GM19240 (cell line): ENCODE measurements around the gene SNAP29.
"Not testable (repeated sequence)": the region's sequence is repeated elsewhere in the genome, so short reads cannot be mapped to it uniquely, and the experiment has no call there.

Source experiments
- DNase-seq: peaks from one replicate; pipeline ENCODE4 v3.0.0; 2011; ENCODE audit warnings: low spot score; ENCODE audit not compliant: insufficient read length

Gene SNAP29

DNA sequence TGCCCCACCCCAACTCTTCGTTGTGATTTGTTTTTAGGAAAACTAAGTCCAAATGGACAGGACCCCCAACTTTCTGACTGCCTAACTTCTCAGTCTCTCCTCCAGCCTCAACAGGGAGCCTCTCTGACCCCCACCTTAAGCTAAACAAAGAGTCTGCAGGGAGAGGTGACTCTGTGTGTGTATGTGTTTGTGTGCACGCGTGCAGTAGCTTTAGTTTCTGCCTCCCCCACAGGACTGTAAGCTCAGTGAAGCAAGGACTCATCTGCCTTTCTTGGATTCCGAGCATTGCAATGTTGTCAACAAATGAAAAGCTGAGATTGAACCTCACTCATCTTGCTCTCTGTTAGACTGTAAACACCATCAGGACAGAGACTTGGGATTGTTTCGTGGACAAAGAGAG, 7.9 kb downstream of the SNAP29 start:
- no peak for DNase-seq

DNA sequence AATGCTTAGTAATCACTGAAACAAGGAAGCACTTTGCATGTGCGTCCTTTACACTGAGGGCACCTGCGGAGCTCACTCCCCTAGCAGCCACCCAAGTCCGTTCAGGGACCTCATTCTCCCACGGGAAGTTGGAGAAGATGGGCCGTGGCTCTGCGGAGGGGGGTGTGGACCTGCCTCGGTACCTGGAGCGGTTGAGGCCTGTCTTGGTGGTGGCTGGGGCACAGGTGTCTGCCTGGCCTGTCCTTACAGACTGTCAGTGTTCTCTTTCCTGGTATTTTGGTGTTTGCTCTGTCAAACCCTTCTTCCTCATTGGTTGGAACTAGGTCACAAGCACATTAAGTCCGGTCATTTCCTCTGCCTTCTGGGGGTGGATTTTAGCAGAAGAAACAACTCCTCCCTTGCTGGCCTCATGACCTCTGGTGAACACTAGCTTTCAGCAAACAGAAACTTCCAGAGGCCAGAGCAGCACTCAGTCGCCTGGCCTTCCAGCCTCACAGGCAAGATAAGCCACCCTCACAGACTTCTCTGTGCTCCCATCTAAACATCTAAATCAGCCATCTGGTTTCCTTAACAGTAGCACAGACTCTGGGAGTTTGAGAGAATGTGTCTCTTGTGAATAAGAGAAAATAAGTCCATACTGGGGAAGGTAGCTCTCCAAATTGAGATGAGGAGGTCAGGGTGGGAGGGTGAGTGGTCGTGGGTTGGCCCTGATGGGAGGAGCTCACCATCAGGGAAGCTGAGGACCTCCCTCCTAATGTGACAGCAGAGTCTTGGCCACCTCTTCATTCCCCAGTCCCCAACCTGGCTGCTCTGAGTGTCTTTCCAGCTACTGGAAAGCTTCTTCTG, 8.6 kb downstream of the SNAP29 start:
- no peak for DNase-seq

DNA sequence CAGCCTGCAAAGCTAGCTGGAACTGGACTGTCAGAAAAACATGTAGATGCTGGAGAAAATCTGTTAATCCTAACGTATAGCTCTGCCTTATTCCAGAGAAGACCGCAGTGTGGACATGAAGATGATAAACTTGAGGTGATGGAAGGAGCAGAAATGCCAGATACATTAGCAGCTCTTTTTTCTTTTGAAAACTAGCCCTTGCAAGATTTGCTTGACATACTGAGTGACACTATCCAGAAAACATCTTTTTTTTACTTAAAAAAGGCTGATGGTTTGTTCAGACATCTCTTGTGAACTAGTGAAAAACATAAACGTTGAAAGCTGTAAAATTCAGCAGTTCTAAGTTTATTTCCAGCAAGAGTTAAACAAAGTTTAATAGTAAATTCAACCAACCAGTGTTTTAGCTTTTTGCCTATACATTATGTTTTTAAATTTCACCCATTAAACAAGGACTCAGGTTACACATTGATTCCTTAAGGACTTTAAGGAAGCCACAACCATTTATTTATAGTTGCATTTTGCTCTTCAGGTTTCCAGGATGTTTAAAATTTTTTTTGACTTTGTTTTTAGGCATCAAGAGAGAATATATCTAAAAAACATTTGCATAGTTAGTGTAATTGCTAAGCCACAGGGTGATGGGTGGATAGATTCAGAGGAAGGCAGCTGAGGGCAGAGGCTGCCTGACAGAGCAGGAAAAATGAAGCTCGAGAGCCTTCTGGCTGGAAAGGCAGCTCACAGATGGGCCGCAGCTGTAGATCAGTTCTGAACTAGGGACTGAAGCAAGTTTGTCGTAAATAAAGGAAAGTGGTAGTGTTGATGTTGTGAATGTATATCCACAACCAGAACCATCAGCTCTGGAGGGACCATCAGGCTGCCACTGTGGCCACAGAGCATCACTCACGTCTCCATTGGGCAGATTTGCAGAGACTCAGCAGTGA, 9.5 kb downstream of the SNAP29 start:
- DNase-seq = no peak

DNA sequence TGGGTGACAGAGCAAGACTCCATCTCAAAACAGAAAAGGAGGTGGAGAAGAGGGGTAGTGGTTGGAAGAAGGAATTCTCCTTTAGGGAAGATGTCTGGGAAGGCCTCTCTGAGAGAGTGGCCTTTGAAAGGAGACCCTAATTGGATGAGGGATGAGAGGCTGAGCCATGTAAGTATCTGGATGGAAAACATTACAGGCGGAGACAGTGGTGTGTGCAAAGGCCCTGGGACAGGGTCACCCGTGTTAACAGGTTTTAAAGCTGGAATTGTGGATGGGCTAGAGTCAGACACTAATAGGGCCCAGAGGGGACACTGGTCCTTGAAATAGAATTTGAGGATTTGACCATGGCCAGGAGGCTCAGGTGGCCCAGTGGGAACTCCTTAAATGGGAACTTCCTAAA, 10.4 kb downstream of the SNAP29 start:
- no peak for DNase-seq

DNA sequence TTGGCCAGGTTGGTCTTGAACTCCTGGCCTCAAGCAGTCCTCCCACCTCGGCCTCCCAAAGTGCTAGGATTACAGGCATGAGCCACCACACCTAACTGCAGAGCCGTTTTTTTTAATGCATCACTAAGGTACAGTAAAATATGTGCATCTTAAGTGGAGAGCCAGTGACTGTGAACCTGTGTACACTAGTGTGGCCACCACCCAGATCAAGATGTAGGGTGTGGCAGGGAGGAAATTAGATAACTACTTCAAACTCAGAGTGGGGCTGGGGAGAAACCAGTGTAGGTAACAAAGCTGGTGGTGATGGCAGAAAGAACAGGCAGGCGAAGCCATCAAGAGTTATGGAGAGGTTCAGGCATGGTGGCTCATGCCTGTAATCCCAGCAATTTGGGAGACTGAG, 14.4 kb downstream of the SNAP29 start:
- no peak for DNase-seq

DNA sequence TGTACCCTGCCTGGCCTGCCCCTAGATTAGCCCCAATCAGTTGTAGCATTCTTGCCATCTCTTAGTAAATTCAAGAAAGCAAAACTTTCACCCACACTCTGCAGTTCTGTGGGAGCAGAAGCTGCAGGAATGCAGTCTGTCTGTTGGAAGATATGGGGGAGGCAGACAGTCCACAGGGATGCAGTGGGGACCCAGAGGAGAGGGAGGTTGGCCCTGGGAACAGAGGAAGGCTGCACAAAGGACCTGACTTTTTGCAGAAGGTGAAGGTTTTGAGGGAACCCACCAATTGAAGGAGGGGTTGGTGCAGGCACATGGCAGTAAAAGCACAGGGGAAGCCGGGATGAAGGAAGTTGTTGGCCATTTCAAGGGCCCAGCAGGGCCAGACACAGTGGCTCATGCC, 16.5 kb downstream of the SNAP29 start:
- DNase-seq = no peak

DNA sequence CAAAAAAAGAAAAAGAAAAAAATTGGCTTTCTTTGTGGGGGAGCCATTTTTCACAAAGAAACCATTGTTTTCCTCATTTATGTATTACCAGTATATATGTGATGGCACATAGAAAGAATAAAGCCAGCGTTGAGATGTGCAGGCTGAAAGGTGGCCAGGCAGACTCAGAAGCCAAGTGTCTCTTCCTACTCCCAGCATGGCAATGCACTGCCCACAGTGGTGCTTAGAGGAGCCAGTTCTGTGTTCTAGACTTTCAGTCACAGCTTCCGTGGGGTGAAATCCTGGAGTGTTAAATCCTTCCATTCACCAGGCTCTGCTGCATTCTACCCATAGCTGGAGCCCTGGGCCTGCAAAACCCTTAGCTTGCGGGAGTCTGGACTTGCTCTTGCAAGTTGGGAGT, 18.9 kb downstream of the SNAP29 start:
- DNase-seq = no peak

DNA sequence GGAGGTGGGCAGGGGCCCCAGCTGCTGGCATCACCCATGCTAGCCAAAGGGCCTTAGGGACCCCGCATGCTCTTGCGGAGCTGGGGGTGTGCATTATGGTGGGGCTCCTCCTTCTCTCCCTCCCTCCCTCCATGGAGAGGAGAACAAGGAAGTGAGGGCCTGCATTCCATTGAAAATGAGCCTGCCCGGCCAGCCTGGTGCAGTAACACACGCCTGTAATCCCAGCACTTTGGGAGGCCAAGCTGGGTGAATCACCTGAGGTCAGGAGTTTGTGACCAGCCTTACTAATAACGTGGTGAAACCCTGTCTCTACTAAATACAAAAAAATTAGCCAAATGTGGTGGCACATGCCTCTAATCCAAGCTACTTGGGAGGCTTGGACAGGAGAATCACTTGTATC, 22.4 kb downstream of the SNAP29 start:
- DNase-seq = no peak

DNA sequence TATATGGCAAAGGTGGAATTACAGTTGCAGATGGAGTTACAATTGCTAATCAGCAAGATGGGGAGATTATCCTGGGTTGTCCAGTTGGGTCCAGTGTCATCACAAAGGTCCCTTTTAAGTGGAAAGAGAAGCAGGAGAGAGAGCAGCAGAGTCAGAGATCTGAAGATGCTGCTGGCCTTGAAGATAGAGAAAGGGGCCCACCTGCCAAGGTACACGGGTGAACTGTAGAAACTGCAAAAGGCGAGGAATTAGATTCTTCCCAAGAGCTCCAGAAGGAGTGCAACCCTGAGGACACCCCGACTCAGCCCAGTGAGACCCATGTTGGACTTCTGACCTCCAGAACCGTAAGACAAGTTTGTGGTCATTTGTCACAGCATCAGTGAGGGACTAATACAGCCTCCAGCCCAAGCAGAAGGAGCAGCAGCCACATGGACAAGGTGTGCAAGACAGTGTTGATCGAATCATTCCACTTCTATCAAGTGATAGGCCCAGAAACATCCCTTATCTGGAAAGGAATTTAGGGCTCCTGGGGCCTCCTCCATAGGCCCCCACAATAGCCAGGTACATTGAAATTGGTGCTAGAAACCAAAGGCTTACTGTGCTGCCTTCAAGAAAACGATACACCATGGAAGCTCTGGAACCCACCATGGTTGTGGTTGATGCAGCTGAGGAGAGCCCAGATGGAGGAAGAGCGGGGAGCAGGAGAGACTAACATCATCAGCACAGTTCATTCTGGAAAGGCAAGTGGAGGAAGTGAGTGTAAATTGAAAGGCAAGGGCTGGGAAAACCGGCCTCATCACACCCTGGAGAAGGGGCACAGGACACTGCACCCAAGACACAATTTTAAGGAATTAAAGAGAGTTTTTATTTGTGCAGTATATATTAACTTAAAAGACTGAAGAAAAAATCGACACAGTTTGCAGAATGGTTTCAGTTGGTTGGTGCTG, 23.3 kb downstream of the SNAP29 start:
- no peak for DNase-seq

DNA sequence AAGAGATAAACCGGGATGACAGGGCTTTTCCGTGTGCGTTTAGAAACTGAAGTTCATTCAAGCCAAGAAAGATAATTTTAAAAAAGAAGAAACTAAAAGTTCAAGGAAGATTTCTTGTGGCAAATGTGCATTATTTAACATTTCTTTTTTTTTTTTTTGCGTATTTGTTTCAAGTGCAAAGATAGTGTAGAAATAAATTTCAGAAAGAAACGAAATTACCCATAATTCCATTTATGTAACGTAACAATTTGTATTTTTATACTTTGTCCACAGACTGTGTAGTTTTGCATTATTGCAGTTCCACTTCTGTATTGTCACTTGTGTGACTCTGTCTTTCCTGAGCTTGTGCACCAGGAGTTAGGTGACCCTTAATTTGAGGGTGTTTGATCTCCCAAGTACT, 24.0 kb downstream of the SNAP29 start:
- DNase-seq = no peak

DNA sequence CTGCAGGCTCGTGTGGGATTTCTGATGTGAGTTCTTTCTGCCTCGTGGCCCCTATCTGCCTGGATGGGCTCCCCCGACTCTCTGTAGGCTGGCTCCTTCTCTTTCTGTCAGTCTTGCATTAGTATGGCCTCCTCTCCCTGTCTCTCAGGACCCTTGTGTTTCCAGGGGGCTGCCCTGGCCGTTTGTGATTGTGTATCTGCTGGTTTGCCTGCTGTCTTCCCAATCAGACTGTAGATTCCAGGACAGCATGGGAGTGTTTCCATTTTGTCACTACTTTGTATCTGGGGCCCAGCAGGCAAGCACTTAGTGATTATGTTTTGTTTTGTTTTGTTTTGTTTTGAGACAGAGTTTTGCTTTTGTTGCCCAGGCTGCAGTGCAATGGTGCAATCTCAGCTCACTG, 25.6 kb downstream of the SNAP29 start:
- DNase-seq = no peak

DNA sequence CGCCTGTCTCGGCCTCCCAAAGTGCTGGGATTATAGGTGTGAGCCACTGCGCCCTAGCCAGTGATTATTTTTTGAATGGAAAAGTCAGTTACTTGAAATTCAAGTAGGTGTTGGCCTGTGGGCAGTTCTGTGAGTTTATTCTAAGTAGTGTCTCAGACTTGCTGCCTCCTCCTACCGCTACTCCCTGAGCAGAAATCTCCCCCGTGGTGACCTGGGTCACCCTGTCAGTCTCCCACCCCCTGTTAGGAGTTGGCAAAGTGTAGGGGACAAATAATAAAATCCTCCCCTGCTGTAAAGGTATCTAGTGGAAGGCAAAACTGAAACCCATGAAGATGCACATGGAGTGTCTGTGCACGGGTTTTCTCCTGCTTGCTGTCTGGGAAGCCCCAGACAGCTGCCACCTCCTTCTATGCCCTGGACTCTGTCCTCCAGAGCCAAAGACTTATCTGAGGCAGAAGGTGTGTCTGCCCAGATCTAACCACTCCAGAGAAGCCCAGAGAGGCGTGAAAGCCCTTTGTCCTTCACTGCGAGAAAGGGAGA, 26.3 kb downstream of the SNAP29 start:
- no peak for DNase-seq

DNA sequence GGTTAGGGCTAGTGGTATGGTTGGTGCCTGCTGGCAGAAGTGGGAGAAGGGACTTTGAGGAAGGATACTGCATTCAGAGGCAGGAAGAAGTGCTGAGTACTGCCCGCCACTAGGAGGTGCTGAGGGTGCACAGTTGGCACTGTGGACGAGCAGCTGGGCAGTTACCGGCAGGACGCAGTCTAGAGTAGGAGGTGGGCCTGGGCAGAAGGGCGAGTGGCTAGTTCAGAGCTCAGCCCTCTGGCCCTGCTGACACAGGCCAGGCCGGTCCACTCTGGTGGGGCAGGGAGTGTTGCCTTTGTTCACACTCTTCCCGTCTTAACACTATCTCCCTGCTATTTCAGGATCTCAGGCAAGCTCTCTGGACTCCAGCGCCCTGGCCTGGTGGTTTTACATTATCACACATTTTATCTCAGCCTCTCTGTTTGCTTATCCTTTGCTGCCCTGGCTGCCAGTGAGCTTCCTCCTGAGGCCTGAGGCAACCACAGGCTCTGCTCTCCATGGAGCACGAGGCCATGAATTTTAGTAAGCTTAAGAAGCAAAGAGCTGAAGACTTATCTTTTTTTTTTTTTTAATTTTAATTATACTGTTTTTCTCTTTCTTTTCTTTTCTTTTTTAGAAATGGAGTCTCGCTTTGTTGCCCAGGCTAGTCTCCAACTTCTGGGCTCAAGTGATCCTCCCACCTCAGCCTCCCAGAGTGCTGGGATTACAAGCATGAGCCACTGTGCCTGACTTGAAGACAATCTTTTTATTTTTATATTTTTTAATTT, 26.9 kb downstream of the SNAP29 start:
- peak; percentile 53 for DNase-seq

DNA sequence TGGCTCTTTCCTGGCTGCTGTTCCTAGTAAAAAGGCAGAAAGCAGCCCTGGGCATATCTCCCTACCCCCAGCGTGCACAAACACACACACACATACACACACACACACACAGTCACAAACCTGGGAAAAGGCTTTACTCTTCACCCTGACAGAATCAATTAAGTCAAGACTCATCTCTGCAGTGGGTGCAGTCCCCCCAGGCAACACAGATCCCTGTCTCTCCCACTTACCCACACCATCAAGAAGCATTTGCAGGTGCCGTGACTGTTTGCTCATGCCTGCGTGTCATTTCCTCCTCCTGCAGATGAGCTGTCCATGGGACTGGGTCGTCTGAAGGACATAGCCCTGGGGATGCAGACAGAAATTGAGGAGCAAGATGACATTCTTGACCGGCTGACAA, 28.6 kb downstream of the SNAP29 start:
- no peak for DNase-seq

DNA sequence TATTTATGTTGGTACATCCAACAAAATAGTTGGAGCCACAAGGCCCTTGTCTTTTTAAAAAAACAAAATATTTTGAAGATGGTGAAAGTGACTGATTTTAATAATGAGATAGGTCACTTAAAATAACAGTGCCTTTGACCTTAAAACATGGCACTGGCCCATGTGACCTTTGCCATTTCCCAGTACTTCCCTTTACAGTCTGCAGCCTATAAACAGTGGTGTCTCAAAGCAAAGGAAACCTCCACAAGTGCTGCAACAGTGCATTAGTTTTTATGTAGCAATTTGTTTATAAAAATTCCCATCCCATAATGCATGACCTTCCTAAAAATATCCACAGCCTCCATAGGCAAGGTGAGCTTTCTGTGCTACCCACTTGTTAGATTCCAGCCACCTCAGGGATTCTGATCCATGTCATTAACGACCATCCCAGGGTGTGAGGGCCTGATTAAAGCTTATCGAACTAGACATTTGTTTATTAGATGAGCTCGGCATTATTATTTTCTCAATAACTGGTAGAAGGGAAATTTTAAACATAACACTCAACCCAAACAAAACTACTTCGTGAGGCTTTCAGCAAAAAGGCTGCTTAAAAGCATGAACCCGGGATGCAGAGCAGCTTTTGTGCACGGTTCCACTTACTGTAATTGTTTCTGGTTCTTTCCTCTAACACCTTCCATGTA, 30.4 kb downstream of the SNAP29 start:
- DNase-seq = no peak

DNA sequence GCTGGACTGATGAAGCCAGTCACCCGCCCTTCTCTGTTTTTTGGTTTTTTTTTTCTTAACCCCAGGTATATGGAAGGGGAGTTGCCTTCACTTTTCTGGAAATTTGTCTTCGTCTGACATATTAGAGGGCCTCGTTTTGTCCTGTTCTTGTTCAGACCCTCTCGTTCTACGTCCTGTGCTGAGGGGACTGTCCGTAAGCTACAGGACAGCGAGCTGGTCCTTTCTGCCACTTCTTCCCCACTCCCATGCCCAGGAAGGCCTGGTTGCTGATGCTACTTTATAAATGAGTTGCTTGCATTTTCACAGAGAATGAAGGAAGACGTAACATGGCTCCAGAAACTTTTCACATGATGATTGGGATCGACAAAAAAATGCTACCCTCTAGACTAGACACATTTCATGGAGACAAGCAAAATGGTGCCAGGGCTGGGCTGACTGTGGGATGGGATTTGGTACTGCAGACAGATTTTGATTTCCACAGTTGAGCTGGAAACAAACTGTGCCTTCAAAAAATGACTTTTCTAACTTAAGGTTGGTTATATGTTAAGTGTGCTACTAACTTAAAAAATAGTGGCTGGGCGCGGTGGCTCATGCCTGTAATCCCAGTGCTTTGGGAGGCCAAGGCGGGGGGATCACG, 31.2 kb downstream of the SNAP29 start:
- DNase-seq = no peak

DNA sequence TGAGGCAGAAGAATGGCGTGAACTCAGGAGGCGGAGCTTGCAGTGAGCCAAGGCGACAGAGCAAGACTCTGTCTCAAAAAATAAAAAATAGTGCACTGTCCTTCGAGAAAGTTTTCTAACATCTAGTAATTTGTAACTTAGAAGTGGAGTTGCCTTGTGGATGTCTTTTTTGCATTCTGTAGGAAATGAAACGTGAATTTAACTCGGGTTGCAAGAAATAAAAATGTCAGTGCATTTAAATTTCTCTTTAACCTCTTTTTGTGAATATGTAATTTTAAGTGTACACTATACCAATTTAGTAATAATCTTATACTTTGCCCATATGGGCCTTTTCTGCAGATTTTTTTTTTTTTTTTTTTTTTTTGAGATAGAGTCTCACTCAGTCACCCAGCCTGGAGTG, 32.2 kb downstream of the SNAP29 start:
- no peak for DNase-seq

DNA sequence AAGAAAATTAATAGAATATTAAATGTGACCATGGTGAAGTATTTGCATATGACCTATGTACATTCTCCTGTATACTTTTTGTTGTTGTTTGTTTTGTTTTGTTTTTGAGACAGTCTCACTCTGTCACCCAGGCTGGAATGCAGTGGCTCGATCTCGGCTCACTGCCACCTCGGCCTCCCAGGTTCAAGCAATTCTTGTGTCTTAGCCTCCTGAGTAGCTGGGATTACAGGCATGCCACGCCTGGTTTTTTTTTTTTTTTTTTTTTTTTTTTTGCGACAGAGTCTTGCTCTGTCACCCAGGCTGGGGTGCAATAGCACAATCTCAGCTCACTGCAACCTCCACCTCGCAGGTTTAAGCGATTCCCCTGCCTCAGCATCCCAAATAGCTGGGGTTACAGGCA, 38.9 kb downstream of the SNAP29 start:
- DNase-seq = not testable (repeated sequence)

DNA sequence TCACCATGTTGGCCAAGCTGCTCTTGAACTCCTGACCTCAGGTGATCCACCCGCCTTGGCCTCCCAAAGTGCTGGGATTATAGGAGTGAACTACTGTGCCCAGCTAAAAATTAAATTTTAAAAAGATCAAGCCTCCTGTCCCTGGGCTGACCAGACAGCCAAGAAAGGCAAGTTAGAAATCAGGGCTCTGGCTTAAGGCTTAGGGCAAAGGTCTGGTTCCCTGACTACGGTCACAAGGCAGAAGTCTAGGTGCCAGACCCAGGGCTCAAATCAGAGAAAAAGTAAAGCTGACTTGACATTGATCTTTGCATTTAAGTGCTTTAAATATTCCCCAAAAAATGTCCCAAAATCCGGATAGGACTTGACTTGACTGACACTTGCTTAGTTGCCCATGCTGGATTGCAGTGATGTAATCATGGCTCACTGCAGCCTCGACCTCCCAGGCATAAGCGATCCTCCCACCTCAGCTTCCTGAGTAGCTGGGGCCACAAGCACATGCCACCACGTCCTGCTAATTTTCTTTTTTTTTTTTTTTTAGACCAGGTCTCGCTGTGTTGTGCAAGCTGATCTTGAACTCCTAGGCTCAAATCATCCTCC, 41.1 kb downstream of the SNAP29 start:
- DNase-seq = no peak
